HG02642 (cell line): ENCODE results near the gene TSPAN6.

ENCODE experiments used
- ATAC-seq: cut with Tn5 transposase; IDR thresholded peaks from one replicate; pipeline ENCODE4 v1.9.1; 2021; ENCODE audit warnings: mild to moderate bottlenecking; ENCODE audit not compliant: unreplicated experiment, poor library complexity

Gene TSPAN6

DNA sequence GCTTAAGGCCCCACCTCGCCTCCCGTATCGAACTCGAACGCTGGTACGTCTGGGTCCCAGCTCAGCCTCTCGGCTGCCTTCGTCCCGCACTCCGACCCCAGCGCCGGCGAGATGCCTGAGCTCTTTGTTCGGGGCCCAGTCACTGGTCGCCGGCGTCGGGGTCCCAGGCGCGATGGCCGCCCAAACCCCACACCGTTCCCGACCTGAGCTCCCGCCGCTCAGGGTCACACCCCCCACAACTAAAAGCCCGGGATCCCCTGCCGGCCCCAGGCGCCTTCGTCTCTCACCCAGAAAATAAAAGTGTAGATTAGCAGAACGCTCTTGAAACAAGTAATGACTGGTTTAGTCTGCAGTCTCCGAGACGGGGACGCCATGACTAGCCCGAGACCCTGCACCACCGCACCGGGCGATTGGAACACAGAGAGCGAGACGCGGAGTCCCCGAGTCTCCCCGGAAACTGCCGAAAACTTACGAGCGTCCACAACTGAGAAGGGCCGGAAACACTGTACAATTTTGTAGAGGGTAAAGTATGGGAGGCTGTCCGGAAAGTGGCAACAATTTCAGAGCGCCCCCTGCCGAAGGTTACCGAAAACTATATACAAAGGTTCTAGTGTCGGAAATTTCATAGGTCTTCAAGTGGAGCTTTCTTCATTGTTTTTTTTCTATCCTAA lies at the start of gene TSPAN6:
TSS of gene TSPAN6 (minus strand) at position 486 of the 671 bp plus-strand sequence. CDS start at position 374, 112 bp downstream.
- peak; percentile 81 for ATAC-seq

DNA sequence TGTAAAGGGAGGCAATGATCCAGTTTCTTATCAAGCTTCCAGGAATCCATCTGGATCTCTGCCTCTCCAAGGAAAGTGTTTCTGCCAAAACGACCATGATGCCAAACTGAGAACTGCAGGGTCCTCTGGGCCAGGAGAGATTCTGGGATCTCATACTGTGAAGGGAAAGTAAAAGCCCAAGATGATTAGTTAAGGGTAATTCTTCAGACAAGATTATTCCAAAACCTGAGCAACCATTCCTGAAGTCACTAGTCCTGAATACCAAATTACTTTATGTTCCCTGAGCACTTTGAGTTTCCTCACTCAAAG lies 49.3 kb upstream of the TSPAN6 start:
- ATAC-seq, result peak; percentile 4

- peak; percentile 68 for ATAC-seq
These were observed 48.8 kb upstream of the TSPAN6 start for GRCh38 chrX:100685284-100685996.

- no peak for ATAC-seq
These were observed 46.3 kb upstream of the TSPAN6 start for GRCh38 chrX:100682939-100683338.

DNA sequence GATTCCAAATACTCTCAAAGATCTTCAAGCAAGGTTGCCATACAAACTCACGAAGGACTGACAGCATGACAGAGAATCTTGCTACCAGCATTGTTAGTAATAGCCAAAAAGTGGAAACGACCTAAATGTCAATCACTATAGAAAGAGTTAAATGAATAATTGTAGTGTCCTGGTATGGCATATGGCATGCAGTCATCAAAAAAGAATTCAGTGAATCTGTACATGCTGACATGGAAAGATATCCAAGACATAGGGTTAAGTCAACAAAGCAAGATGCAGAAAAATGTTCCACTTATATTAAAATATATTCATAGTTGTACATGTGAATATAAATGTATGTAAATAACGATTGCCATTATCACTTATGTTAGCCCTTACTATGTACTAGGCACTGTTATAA lies 45.0 kb upstream of the TSPAN6 start:
- no peak for ATAC-seq

DNA sequence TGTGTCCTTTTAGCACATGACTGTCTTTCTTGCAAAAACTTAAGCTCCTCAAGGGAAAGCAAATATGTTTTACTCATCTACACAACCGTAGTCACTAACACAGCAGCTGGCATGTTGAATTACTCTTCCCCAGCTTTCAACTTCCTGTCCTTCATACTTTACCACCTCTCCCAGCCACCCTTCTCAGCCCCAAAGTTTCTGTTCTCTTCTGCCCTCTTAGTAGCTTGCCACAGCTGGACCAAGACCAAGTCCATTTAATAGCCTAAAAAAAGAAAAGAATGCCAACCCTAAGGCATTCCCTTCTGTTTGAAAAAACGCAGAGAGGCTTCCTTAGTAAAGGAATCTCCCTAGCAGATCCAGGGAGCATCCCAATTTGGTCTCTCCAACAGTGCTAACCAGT lies 44.1 kb upstream of the TSPAN6 start:
- no peak for ATAC-seq

DNA sequence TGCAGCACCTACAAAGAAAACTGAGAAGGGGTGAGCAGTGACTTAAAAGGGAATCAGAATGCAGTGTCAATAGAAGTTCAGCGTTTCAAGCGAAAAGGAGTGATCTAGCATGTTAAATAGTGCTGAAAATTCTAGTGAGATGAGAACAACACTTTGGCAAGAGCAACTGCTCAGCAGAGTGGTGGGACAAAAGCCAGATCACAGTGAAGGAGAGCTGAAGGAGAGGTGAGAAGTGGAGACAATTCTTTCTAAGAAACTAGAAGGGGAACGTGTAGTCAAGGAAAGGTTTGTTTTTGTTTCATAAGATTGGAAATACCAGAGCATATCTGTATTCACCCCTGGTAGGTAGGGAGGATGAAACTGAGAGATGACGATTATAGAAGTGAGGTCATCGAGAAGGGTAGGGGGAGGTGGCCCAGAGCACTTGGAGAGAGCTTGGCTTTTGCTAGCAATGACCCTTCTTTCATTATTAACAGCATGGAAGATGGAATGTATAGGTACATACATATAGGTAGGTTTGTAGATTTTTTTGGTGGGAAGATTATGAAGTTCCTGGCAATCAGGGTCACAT lies 41.1 kb upstream of the TSPAN6 start:
- ATAC-seq, result no peak

DNA sequence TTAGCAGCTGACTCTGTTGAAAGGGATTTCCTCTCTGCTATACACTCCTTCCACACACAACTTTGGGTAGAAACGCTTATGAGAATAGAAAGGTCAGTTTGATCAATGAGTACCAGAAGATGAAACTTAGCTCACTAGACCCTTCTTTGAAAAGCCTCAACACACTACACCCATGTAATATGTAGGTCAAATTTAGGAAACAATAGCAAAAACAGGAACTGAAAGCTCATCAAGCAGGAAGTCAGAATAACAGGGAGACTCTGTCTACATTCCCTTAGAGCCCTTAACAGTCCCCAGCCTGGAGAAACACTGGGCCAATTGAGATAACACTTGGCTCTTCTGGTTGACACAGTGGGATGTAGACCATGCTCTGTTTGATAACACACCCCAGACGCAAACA lies 38.1 kb upstream of the TSPAN6 start:
- no peak for ATAC-seq

GRCh38 chrX:100673397-100673953 lies 36.9 kb upstream of the TSPAN6 start:
- ATAC-seq, result no peak

DNA sequence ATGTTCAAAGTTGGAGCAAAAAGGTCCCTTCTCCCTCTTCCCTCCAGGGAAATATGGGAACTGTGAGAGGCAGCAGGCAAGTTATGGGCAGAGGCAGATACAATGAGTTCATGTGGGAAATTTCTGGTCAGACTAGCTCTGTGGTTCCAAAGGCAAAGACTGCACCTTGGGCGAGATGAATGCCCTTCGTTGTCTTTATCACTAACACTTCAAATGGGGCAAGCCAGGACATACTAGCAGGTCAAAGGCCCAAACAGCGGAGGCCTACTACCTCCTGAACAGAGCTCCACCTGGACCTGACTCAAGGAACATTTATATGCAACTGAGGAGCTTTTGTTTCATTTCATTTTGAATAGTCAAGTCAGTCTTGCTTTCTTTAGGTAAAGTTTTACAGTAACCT lies 36.4 kb upstream of the TSPAN6 start:
- ATAC-seq, result no peak

DNA sequence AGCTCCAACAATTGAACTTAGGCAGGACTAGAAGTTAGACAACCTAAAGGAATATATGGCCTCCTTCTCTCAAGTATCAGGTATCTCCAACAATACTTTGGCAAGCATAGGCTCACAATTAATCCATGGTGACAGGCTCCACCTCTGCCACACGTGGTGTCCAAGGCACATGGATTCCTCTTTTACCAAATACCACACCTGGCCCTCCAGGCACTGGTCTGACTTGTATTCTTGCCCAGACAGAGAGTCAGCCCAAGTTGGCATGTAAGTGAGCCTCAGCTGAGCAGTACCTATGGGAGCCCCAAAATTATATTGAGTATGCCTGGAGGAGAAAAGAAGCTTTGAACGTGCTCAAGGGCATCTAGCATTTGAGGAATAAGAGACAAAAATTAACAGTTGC lies 27.0 kb upstream of the TSPAN6 start:
- ATAC-seq, result no peak

DNA sequence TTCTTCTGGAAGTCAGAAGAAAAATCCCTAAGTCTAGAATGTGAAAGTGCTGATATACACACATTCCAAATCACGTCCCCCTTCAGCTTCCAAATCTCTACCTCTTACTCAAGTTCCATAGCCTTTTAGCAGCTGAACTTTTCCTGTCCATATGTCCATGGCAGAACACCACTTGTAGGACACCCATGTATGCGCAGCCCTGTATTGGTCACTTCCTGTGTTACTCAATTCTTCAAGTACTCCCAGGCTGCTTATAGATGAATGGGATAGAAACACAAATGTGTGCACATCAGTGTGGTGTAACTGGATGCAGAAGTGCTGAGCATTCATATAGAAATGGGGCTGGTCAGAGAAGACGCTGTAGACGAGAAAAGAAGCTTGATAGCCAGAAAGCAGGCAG lies 26.2 kb upstream of the TSPAN6 start:
- no peak for ATAC-seq

- no peak for ATAC-seq
These were observed 25.6 kb upstream of the TSPAN6 start for GRCh38 chrX:100662170-100662569.

- no peak for ATAC-seq
These were observed 23.0 kb upstream of the TSPAN6 start for GRCh38 chrX:100659431-100660137.

- no peak for ATAC-seq
These were observed 22.4 kb upstream of the TSPAN6 start for GRCh38 chrX:100658941-100659381.

DNA sequence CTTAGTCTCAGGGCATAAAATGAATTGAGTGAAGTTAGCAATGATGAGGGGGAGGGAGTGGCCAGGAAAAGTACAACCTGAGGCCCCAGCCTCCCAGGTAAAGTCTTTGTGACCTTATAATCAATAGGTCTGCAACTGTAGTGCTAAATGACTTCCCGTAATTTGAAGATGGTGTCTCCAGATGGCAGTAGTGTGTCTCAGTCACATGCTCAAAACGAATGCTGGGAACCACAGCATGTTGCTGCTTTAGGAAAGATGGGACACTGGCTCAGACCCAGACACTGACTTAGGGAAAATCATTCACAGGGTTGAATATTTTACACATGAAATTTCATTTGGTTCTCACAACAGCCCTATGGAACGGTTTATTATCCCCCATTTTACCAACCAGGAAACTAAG lies 17.7 kb upstream of the TSPAN6 start:
- ATAC-seq, result no peak

DNA sequence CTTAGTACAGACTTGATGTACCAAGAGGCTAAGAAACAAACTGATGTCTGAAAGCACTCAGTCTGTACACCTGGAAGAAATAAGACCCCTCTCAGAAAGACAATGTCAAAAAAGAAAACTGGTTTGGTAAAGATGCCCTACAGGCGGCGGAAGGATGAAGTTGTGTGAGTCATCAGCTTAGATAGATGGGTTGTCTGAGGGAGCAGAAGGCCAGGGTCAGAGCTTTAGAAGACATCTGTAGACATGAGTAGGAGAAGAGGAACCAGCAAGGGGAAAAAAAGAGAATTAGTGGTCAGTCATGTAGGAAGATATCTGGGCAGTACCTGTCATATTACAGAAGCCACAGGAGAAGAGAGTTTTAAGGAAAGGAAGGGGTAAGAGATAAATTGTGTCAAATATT lies 15.7 kb upstream of the TSPAN6 start:
- no peak for ATAC-seq

DNA sequence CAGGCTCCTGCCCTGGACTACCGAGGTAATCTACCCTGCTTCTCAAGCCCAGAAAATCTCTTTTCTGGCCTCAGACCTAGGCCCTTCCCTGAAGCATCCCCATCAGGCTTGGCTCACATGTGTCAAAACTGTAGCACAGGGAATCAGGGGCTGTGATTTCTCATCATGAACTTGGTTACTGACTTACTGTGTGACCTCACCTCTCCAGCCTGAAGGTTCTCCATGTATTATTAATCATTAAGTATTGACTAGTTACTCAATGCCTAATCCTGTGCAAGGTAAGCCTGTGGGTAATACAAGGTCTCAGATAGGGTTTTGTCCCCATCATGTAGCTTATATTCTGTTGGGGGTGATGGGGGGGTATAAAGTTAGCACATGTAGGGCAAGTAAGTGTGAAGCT lies 14.2 kb upstream of the TSPAN6 start:
- ATAC-seq, result no peak

GRCh38 chrX:100649550-100650356 lies 13.1 kb upstream of the TSPAN6 start:
- no peak for ATAC-seq
